H54 (cell line): ENCODE measurements around the gene CD4.

ENCODE experiments used
- DNase-seq: peaks from one replicate; pipeline ENCODE4 v3.0.0; 2011; ENCODE audit warnings: low spot score, mixed read lengths; ENCODE audit not compliant: insufficient read length
- FAIRE-seq: peaks from 3 replicates; lab custom pipeline; 2011; peaks lifted over from hg19 to GRCh38; lab: Jason Lieb, UNC
- POLR2A ChIP-seq: IDR thresholded peaks from 2 replicates; pipeline ENCODE4 v1.6.1; 2011; ENCODE audit warnings: low read depth, mild to moderate bottlenecking, low read length

CD4 gene

GRCh38 chr12:6820166-6820565, 30.8 kb downstream of the CD4 start:
- DNase-seq: no peak
- TF ChIP-seq POLR2A: no peak
- no peak for FAIRE-seq

- peak; percentile 75 for DNase-seq
- no peak for FAIRE-seq
- 0 out of 2 replicates have a peak, but pooled peaks have one; percentile 22 for TF ChIP-seq POLR2A
Observed at GRCh38 chr12:6821591-6822425, 32.5 kb downstream of the CD4 start, which contains the start of gene GPR162. Gene GPR162 (plus strand): TSS chr12:6821821. CDS start chr12:6823899, 2,078 bp downstream.

- no peak for TF ChIP-seq POLR2A
- no peak for DNase-seq
- FAIRE-seq: no peak
Observed at GRCh38 chr12:6822426-6823135, 33.3 kb downstream of the CD4 start.

DNA sequence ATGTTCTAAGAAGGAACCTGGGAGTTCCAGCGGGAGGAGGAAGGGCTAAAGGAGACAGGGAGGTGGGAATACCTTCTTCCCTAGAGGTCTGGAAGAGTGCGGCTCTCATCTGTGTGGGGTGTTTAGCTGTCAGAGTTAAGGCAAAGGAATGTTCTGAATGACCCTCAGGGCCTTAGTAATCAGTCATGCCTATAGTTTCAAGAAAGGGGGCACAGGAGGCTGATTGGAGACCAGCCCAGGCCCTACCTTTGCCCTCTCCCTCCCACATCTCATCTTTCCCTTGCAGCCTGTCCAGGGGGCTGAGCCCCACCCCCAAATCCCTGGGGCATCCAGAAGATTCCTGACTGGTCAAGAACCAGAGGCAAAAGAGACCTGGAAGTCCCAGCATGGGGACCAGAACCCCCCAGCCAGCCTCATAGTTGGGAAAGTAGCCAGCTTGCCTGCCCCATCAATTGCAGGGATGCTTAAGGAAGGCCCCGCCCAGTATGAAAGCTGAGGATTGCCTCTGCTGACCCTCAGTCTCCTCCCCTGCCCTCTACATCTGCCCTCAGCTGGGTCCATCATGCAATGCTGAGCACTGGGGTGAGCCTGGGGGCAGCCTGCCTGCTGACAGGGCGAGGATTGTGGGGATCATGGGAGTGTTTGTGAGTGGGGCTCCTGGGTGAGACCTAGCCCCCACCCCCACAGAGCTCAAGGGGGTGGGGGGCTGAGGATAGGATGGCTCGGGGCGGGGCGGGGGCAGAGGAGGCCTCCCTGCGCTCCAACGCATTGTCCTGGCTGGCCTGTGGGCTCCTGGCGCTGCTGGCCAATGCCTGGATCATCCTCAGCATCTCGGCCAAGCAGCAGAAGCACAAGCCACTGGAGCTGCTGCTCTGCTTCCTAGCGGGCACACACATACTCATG, 34.1 kb downstream of the CD4 start:
- DNase-seq: no peak
- TF ChIP-seq POLR2A: no peak
- FAIRE-seq: no peak

GRCh38 chr12:6824085-6824775, 34.9 kb downstream of the CD4 start:
- no peak for DNase-seq
- no peak for FAIRE-seq
- no peak for TF ChIP-seq POLR2A

DNA sequence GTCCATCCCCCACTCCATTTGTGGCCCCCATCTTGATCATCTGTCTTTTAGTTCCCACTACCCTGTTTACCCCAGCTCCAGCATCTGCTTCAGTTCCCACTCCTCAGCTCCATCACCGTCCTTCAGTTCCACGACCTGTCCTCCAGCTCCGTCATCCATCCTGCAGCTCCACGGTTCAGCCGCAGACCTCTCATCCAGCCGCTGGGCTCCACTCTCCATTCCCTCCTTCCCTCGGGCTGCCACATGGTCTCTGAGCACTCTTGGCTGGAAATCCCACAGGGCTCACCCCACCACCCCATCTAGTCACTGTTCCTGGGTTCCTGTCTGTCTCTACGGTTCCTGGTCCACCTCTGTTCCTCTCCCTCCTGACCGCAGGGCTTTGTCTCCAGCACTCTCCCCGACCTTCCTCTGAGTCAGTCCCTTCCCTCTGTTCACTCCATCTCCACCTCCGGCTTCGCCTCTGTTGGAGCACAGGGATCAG, 35.6 kb downstream of the CD4 start:
- no peak for FAIRE-seq
- no peak for DNase-seq
- no peak for TF ChIP-seq POLR2A

DNA sequence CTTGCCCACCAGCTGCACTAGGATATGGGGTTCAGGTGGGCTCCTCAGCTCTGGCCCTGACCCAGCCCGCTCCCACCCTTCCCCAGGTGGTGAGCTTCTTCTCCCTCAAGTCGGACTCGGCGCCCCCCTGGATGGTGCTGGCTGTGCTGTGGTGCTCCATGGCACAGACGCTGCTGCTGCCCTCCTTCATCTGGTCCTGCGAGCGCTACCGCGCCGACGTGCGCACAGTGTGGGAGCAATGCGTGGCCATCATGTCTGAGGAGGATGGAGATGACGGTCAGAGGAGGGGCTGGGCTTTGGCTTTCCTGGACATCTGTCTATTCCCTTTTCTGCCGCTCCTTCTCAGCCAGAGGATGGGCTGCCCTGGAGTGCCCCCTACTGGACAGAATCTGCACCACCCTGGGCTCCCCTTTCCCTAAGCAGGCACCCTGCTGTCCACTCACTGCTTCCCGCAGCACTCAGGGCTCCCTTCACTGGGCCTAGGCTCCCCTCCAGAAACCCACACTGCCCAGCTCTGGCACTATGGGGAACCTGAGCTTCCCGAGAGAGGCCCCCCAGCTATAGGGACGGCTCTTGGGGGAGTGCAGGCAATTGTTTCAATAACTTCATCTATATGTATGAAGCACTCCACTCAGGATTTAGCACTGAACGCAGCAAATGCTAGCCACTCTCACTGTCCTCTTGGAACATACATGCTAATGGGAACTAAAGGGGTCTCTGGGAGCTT, 36.2 kb downstream of the CD4 start:
- FAIRE-seq (no peak), DNase-seq (peak; percentile 89)
- no peak for TF ChIP-seq POLR2A

GRCh38 chr12:6826125-6826733, 36.9 kb downstream of the CD4 start:
- TF ChIP-seq POLR2A: no peak
- DNase-seq: no peak
- FAIRE-seq: no peak

DNA sequence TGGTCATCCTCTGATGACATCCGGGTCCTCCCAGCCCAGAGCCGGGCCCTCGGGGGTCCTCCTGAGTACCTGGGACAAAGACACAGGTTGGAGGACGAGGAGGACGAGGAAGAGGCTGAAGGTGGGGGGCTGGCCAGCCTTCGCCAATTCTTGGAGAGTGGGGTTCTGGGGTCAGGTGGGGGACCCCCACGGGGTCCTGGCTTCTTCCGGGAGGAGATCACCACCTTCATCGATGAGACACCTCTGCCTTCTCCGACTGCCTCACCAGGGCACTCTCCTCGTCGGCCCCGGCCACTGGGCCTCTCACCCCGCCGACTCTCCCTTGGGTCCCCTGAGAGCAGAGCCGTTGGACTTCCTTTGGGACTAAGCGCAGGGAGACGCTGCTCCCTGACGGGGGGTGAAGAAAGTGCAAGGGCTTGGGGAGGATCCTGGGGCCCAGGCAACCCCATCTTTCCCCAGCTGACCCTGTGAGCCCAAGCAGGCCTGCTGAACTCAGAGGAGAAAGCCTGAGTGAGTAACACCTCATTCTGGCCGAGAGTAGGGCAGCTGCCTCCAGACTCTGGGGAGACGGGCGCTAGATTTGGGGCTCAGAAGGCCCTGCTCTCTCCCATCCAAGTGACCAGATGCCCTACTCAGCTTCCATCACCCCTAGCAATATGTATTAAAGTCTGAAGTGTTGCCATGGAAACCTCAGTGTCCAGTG, 37.6 kb downstream of the CD4 start:
- no peak for TF ChIP-seq POLR2A
- DNase-seq (no peak), FAIRE-seq (no peak)

- peak; percentile 71 for FAIRE-seq
- TF ChIP-seq POLR2A: no peak; the same call in 1 of the 2 replicates
- DNase-seq: peak; percentile 93
Observed at GRCh38 chr12:6827437-6827911, 38.1 kb downstream of the CD4 start.
